ENCODE results near the gene ZNF654. TPM values are rescaled to one million over a fixed set of nuclear protein-coding genes. Genes with fewer than 3 reads are reported as not detected.

Gene ZNF654
- total RNA-seq, 1 donor from 2014 or later, result 11.8 TPM

DNA sequence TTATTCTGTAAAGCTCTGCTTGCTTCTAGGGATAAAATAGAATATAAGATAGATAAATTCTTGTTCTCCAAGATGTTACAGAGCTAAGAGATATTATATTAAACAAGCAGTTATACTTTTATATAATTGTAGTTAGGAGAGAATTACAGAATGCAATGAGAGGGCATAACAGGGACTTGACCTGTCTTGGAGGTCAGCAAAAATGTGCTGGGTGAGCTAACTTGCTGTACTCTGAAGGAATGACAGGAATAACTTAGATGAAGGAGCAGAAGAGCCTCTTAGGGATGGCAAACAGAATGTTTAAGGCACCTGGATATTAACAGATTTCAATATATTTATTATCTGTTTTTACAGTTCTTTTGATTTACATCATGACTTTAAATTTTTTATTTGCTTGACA lies 33.2 kb downstream of the ZNF654 start:
- H3K9me3 Mint-ChIP-seq (ENCODE audit: unreplicated experiment), result no peaks in the 10 kb centered on the region
- peaks cover 5% of the 10 kb centered on the region for H3K36me3 Mint-ChIP-seq (ENCODE audit: unreplicated experiment)
- peaks cover 5% of the 10 kb centered on the region for H3K27me3 Mint-ChIP-seq (ENCODE audit: unreplicated experiment)
- H3K27ac Mint-ChIP-seq (ENCODE audit: unreplicated experiment), result no peak overlapping the region
- DNase-seq, result no peak
- no peak overlapping the region for H3K4me3 Mint-ChIP-seq (ENCODE audit: unreplicated experiment)
- H3K4me1 Mint-ChIP-seq (ENCODE audit: low read depth, unreplicated experiment), result no peaks in the 10 kb centered on the region
- TF ChIP-seq, protein P1, sequence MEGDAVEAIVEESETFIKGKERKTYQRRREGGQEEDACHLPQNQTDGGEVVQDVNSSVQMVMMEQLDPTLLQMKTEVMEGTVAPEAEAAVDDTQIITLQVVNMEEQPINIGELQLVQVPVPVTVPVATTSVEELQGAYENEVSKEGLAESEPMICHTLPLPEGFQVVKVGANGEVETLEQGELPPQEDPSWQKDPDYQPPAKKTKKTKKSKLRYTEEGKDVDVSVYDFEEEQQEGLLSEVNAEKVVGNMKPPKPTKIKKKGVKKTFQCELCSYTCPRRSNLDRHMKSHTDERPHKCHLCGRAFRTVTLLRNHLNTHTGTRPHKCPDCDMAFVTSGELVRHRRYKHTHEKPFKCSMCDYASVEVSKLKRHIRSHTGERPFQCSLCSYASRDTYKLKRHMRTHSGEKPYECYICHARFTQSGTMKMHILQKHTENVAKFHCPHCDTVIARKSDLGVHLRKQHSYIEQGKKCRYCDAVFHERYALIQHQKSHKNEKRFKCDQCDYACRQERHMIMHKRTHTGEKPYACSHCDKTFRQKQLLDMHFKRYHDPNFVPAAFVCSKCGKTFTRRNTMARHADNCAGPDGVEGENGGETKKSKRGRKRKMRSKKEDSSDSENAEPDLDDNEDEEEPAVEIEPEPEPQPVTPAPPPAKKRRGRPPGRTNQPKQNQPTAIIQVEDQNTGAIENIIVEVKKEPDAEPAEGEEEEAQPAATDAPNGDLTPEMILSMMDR (IDR thresholded peaks at IDR 0.05; ENCODE audit: partially characterized antibody, unreplicated experiment), result no peak

DNA sequence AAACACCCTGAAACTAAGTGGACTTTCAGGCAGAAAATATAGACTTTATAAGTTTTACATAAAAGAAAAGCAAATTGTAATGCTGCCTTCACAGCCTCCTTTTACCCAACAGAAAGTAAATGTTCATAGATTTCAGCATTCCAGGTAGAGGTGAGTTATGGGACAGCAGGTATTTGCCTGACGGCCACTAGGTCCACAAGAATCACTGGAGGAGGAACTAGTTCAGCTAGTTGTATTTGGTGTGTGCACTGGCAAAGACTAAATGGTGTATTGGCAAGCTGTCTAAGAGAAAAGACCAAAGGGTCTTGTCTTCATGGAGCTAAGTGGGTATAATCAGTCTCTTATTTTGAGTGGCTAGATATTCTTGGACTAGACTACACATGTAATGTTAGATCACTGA lies 34.2 kb downstream of the ZNF654 start:
- H3K36me3 Mint-ChIP-seq (ENCODE audit: unreplicated experiment), result peaks cover 10% of the 10 kb centered on the region
- no peaks in the 10 kb centered on the region for H3K9me3 Mint-ChIP-seq (ENCODE audit: unreplicated experiment)
- H3K4me3 Mint-ChIP-seq (ENCODE audit: unreplicated experiment), result no peak overlapping the region
- H3K4me1 Mint-ChIP-seq (ENCODE audit: low read depth, unreplicated experiment), result no peaks in the 10 kb centered on the region
- no peak for DNase-seq
- H3K27me3 Mint-ChIP-seq (ENCODE audit: unreplicated experiment), result peaks cover 7% of the 10 kb centered on the region
- TF ChIP-seq, protein P1 (IDR thresholded peaks at IDR 0.05; ENCODE audit: partially characterized antibody, unreplicated experiment), result no peak
- H3K27ac Mint-ChIP-seq (ENCODE audit: unreplicated experiment), result no peak overlapping the region

DNA sequence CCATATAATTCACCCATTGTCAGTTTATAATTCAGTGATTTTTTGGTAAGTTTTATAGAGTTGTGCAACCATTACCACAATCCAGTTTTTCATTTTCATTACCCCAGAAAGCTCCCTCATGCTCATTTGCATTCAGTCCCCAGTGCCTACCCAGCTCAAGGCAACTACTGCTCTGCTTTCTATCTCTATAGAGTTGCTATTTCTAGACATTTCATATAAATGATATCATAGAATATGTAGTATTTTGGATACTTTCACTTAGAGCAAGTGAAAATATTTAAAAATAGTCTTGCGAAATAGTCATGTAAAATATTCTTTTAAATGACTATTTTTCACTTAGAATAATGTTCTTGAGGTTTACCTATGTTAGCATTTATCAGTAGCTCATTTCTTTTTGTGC lies 42.1 kb downstream of the ZNF654 start:
- H3K36me3 Mint-ChIP-seq (ENCODE audit: unreplicated experiment), result peaks cover 5% of the 10 kb centered on the region
- no peaks in the 10 kb centered on the region for H3K9me3 Mint-ChIP-seq (ENCODE audit: unreplicated experiment)
- no peak for DNase-seq
- TF ChIP-seq, protein P1 (IDR thresholded peaks at IDR 0.05; ENCODE audit: partially characterized antibody, unreplicated experiment), result no peak
- no peak overlapping the region for H3K4me3 Mint-ChIP-seq (ENCODE audit: unreplicated experiment)
- no peaks in the 10 kb centered on the region for H3K4me1 Mint-ChIP-seq (ENCODE audit: low read depth, unreplicated experiment)
- peaks cover 2% of the 10 kb centered on the region for H3K27me3 Mint-ChIP-seq (ENCODE audit: unreplicated experiment)
- H3K27ac Mint-ChIP-seq (ENCODE audit: unreplicated experiment), result no peak overlapping the region

DNA sequence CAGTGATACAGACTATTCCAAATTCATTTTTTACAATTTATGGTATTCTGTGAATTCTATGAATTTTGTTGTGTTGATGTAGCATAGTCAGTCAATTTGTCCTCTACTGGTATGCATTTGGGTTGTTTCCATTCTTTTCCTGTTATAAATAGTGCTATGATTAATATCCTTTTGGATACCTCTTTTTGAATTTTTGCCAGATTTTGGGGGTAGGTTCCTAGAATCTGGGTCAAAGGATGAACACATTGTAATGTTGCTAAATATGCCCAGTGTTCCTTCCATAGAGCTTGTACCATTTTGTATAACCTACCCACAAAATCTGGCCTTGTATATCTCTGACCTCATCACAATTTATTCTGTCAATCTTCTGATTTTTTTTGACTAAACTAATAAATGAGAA lies 46.3 kb downstream of the ZNF654 start:
- no peaks in the 10 kb centered on the region for H3K36me3 Mint-ChIP-seq (ENCODE audit: unreplicated experiment)
- H3K4me3 Mint-ChIP-seq (ENCODE audit: unreplicated experiment), result no peak overlapping the region
- DNase-seq, result no peak
- no peaks in the 10 kb centered on the region for H3K4me1 Mint-ChIP-seq (ENCODE audit: low read depth, unreplicated experiment)
- no peaks in the 10 kb centered on the region for H3K9me3 Mint-ChIP-seq (ENCODE audit: unreplicated experiment)
- no peak overlapping the region for H3K27ac Mint-ChIP-seq (ENCODE audit: unreplicated experiment)
- H3K27me3 Mint-ChIP-seq (ENCODE audit: unreplicated experiment), result no peaks in the 10 kb centered on the region
- TF ChIP-seq, protein P1 (IDR thresholded peaks at IDR 0.05; ENCODE audit: partially characterized antibody, unreplicated experiment), result no peak

DNA sequence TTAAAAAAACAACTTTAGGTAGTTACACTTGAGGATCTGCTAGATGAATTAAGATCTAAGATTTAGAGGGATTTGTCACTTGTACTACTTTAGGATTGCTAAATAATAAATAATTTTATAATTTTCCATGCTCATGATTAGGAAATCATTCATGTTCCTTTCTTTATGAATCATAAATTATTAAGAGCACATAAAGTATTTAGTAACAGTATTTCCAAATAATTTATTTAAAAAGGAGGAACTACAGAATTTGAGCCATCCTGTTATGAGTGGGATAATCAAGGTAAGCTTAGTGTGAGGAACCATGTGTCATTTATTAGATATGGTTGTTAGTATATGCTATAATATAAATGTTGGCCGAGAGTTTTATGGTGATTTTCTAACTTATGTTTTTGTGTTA lies 53.2 kb downstream of the ZNF654 start:
- no peak for DNase-seq
- no peaks in the 10 kb centered on the region for H3K36me3 Mint-ChIP-seq (ENCODE audit: unreplicated experiment)
- no peak overlapping the region for H3K4me3 Mint-ChIP-seq (ENCODE audit: unreplicated experiment)
- H3K27me3 Mint-ChIP-seq (ENCODE audit: unreplicated experiment), result no peaks in the 10 kb centered on the region
- TF ChIP-seq, protein P1 (IDR thresholded peaks at IDR 0.05; ENCODE audit: partially characterized antibody, unreplicated experiment), result no peak
- H3K9me3 Mint-ChIP-seq (ENCODE audit: unreplicated experiment), result peaks cover 3% of the 10 kb centered on the region
- no peak overlapping the region for H3K27ac Mint-ChIP-seq (ENCODE audit: unreplicated experiment)
- H3K4me1 Mint-ChIP-seq (ENCODE audit: low read depth, unreplicated experiment), result no peaks in the 10 kb centered on the region

All from glutamatergic neuron (in vitro differentiated cells).